IPS-NIHi7 (cell line): ENCODE results near the gene KRT6B.
"Not testable (repeated sequence)": the region's sequence is repeated elsewhere in the genome, so short reads cannot be mapped to it uniquely, and the experiment has no call there.

Experiments
- DNase-seq: peaks from one replicate; pipeline ENCODE4 v3.0.0; 2012; ENCODE audit warnings: mixed read lengths; ENCODE audit errors: extremely low spot score

KRT6B gene

GRCh38 chr12:52452101-52452500, at the start of gene KRT6B:
Gene KRT6B (minus strand): TSS chr12:52452146. CDS start chr12:52452078, 68 bp downstream.
- no peak for DNase-seq

- no peak for DNase-seq
Observed at GRCh38 chr12:52501490-52501889, 49.5 kb upstream of the KRT6B start.

GRCh38 chr12:52500574-52500973, 48.6 kb upstream of the KRT6B start:
- not testable (repeated sequence) for DNase-seq

GRCh38 chr12:52499806-52500560, 48.0 kb upstream of the KRT6B start:
- DNase-seq: no peak

GRCh38 chr12:52498946-52499345, 47.0 kb upstream of the KRT6B start:
- DNase-seq: no peak

GRCh38 chr12:52497975-52498374, 46.0 kb upstream of the KRT6B start:
- no peak for DNase-seq

GRCh38 chr12:52496590-52497071, 44.7 kb upstream of the KRT6B start:
- DNase-seq: peak; percentile 80

GRCh38 chr12:52496054-52496453, 44.1 kb upstream of the KRT6B start:
- DNase-seq: peak; percentile 18

GRCh38 chr12:52495389-52495788, 43.4 kb upstream of the KRT6B start:
- DNase-seq: peak; percentile 78

GRCh38 chr12:52494518-52494917, 42.6 kb upstream of the KRT6B start:
- no peak for DNase-seq

GRCh38 chr12:52494100-52494499, 42.2 kb upstream of the KRT6B start:
- no peak for DNase-seq

- DNase-seq: no peak
Observed at GRCh38 chr12:52493172-52493571, 41.2 kb upstream of the KRT6B start, which contains the start of gene KRT6A. Gene KRT6A (minus strand): TSS chr12:52493257. CDS start chr12:52493188, 69 bp downstream.

- not testable (repeated sequence) for DNase-seq
Observed at GRCh38 chr12:52492405-52492804, 40.5 kb upstream of the KRT6B start.

GRCh38 chr12:52491495-52491894, 39.5 kb upstream of the KRT6B start:
- not testable (repeated sequence) for DNase-seq

GRCh38 chr12:52488736-52489135, 36.8 kb upstream of the KRT6B start:
- DNase-seq: no peak

GRCh38 chr12:52487744-52488443, 35.9 kb upstream of the KRT6B start:
- DNase-seq: not testable (repeated sequence)

- DNase-seq: no peak
Observed at GRCh38 chr12:52487211-52487610, 35.3 kb upstream of the KRT6B start.

GRCh38 chr12:52486166-52487105, 34.5 kb upstream of the KRT6B start:
- DNase-seq: no peak

- no peak for DNase-seq
Observed at GRCh38 chr12:52480073-52480472, 28.1 kb upstream of the KRT6B start.

- DNase-seq: no peak
Observed at GRCh38 chr12:52477651-52478050, 25.7 kb upstream of the KRT6B start.

GRCh38 chr12:52474212-52474611, 22.3 kb upstream of the KRT6B start:
- DNase-seq: no peak

GRCh38 chr12:52473768-52474167, 21.8 kb upstream of the KRT6B start, which contains the start of gene KRT6C:
Gene KRT6C (minus strand): TSS chr12:52473805. CDS start chr12:52473737, 68 bp downstream.
- DNase-seq: no peak
